Measurements from ENCODE around the gene KYNU.
"Not testable (repeated sequence)": the region's sequence is repeated elsewhere in the genome, so short reads cannot be mapped to it uniquely, and the experiment has no call there.

The KYNU gene

DNA sequence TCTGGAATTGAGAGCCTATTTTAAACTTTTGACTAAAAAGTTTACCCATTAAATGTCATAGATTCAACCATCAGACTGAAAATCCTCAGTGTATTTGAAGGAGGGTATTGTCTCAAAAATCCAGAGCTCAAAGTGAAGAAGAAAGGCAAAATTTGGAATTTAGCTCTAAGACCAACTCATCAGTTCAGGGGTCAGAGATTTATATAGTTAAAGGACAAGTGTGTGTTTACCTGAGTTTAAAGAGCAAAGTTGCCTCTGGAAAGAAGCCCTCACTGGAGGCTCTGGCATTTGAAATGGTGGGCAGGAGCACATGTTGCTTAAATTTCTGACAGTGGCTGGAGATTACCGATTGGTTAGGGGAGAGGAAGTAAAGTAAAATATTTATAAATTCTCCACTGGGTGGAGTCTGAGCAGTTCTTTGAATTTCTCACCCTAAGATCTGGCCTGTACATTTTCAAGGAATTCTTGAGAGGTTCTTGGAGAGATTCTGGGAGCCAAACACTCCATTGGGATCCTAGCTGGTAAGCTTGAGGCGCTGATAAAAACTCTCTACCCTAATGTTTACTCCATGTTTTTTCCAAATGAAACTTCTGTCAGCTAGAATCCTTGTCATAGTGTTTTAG is at the start of gene KYNU:
Gene KYNU (plus strand): TSS at position 449 of the 623 bp plus-strand sequence. CDS start 7,704 bp downstream, outside the sequence.
- no peak for DNase-seq (ENCODE audit: low read depth)

GRCh38 chr2:142834021-142834420 is 43.4 kb upstream of the KYNU start:
- DNase-seq (ENCODE audit: low read depth), result no peak

- DNase-seq (ENCODE audit: low read depth), result no peak
Observed at GRCh38 chr2:142840436-142840835, 37.0 kb upstream of the KYNU start.

DNA sequence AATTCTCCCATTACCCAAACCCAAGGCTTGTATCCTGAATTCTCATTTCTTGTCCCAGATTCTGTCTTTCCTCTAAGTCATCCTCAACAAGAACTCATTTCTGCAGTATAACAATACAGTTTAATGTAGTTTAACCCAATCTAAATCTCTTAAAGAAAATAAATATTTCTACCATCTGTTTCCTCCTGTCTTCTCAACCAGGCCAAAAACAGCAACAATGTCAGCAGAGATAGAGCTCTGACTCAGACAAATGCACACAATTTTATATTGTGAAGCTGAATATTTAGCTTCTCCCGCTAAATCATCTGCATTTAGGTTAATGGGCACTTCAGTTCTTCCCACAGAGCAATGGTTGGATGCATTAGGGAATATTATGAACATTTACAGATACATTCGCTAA is 35.7 kb upstream of the KYNU start:
- no peak for DNase-seq (ENCODE audit: low read depth)

DNA sequence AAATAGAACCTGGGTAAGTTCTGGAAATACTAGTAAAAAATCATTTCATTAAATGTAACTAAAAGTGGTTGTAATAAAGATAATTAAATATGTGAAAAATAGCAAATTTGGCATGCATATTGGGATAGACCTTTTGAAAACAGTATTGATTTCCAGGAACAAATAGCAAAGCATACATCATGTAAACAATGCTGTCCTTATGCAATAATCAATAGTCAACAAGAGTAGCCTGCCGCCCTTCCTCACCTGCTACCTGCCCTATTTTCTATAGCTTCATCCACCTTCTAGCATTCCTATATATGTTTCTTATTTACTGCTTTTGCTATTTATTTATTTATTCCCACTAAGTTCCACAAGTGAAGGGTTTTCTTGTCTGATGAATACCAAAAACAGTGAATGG is 35.1 kb upstream of the KYNU start:
- no peak for DNase-seq (ENCODE audit: low read depth)

DNA sequence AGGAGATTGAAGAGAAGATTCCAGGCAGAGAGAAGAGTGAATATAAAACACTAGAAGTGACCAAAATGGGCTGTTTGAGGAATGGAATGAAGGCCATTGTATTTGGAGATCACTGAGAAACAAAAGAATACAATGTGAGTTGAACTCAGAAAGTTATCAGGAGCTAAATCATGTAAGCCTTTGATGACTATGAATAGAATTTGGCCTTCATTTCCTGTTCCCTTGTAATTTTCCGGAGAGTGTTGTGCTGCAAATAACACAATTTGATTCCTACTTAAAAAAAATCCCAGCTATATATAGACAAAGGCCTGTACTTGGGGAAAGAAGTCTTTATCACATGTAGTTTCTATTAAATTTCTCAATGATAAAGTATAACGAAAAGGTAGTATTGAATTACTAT is 33.7 kb upstream of the KYNU start:
- DNase-seq (ENCODE audit: low read depth), result no peak

DNA sequence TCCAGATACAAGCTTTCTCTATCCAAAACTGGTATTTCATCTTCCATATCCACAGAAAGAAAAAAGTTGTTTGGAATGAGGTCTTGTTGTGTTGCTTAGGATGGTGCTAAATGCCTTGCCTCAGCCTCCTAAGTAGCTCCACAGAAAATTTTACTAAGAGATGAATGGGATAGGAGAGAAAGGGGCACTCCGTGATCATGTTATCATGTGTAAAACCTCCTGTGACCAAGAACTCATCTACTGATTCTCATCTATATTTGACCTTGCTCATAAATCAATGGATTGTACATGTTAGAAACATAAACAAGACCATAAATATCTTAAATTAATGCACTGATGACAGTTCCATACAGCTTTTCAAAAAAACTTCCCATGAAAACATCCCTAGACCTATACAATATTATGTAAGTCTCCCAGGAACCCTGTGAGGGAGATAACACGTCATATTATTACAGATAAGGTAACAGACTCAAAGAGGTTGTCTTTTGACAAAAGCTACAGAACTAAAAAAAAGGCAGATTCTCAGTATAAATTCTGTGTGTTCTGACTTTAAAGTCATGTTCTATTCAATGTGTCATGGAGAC is 29.3 kb upstream of the KYNU start:
- DNase-seq (ENCODE audit: low read depth), result no peak

DNA sequence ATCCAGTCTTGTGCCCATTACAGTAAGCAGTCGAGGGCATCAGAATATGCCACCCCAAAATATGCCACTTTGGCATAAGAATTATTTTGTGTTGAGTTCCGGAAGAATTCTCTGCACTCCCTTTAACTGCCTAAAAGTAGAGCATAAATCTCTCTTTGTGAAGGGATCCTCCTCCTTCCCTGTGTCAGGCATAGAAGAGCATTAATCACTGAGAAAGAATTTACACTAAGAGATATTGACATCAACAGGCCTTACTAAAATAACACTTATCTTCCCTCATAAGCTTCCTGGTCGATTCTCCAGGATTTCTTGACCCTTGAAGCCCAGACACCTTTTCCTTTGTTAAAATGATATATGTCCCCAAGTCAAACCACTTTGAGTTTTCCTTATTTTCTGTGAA is 27.6 kb upstream of the KYNU start:
- no peak for DNase-seq (ENCODE audit: low read depth)

DNA sequence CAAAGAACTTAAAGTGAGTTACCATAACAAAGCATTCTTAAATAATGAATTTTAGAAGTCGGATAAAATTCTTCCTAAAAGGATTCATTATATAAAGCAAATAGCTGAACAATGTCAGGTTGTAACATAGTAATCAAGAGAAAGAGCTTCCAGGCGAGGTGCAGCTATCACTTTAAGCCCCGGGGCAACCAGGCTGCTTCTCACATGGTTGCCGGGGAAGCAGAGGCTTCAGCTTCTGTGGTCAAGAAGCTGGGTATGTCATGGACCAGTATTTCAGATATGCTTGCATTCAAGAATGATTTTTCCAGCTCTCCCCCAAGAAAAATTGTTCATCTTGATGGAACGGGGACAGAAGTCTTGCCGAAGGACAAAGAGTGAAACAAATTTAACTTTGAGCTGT is 23.6 kb upstream of the KYNU start:
- no peak for DNase-seq (ENCODE audit: low read depth)

DNA sequence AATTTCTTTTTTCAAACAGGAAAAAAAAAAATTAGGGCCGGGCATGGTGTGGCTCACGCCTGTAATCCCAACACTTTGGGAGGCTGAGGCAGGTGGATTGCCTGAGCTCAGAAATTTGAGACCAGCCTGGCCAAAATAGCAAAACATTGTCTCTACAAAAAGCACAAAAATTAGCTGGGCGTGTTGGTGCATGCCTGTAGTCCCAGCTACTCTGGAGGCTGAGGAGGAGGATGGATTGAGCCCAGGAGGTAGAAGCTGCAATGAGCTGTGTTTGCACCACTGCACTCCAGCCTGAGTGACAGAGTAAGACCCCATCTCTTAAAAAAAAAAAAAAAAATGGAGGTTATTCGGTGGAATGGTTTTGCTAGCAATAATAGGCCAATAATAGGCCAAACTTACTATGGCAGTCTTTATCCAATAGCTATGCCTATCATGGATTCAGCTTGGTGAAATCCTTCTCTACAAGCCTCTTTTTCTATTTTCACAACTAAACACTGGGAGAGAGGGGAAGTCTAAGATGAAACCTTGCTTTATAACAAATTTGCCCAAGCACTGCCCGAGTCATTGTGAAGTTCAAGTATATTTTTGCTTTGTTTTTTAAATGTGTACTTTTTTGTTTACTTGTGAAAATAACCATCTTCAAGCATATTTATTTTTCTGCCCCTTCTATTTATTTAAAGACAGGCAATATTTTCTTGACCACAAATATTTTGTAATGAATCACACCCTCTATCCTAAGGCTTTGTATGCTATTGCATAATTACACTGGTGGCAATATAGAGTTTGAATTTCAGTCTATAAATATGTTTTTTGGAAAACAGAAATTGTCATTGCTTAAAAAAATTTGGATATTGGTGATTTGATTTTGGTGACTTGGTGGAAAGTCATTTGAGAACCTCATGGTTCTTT is 20.0 kb upstream of the KYNU start:
- DNase-seq (ENCODE audit: low read depth), result no peak

- no peak for DNase-seq (ENCODE audit: low read depth)
Observed at GRCh38 chr2:142858961-142859360, 18.5 kb upstream of the KYNU start.

DNA sequence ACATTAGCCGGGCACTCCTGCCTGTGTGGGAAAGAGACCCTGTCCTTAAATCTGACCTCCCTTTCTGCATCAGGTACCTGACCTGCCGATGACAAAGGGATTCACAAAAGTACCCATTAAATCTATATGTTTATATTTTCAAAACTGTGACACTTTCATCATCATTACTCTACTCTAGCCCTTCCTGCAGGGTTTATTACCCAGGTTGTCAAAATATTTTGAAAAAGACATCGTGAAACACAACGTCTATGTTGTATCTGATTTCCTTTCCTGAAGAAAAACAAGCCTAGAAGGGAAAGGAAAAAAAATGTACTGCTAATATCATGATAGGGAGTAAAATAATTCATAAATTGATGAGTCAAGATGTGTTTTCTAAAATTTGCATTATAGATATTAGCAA is 15.2 kb upstream of the KYNU start:
- DNase-seq (ENCODE audit: low read depth), result no peak

DNA sequence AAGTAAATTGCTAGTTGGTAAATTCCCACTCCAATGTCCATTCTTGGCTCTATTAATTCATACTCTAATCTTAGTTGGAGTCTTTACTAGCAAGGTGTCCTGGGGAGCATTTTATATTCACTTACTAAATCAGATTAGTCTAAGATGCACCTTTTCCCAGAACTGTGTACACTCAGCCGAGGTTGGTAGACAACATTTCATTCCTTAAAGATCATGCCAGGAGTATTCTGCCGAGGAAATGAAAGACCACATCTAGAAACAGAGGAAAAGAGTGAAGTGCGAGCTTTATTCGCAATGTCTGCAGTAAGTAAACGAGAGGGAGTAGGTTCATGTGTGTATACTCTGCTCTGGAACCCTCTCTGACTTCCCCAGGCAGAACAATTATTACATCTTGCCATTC is 14.6 kb upstream of the KYNU start:
- no peak for DNase-seq (ENCODE audit: low read depth)

DNA sequence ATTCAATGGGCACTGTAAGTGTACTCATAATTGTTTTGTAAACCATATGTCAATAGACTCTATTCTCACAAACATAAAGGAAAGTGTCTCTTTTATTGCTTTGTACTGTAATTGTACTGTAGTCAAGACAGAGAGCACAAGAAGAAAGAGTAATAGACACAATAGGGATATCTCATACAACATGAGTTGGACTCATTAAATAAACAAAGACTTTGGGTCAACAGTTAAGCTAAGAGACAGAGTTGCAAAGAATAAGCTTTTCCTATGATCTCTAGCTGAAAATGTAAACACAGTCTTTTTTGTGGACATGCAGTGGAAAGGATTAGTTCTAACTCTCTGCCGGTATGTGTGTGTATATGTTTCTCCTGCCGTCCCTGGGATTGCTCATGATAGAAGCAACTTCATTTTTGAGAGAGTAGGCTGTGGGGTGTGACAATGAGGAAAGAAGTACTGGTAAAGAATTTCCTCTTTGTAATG is 13.9 kb upstream of the KYNU start:
- DNase-seq (ENCODE audit: low read depth), result no peak

GRCh38 chr2:142864605-142865004 is 12.9 kb upstream of the KYNU start:
- DNase-seq (ENCODE audit: low read depth), result not testable (repeated sequence)

- DNase-seq (ENCODE audit: low read depth), result no peak
Observed at GRCh38 chr2:142865924-142866323, 11.5 kb upstream of the KYNU start.

DNA sequence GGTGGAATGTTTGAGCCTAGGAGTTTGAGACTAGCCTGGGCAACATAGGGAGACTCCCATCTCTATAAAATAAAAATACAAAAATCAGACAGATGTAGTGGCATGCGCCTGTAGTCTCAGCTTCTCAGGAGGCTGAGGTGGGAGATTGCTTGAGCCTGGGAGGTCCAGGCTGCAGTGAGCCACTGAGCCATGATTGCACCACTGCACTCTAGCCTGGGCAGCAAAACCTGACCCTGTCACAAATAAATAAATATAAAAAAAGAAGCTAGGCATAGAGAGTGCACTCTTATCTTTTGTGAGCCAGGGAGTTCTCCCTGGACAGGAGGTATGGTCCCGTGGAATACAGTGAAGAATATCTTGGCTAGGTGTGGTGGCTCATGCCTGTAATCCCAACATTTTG is 11.0 kb upstream of the KYNU start:
- no peak for DNase-seq (ENCODE audit: low read depth)

DNA sequence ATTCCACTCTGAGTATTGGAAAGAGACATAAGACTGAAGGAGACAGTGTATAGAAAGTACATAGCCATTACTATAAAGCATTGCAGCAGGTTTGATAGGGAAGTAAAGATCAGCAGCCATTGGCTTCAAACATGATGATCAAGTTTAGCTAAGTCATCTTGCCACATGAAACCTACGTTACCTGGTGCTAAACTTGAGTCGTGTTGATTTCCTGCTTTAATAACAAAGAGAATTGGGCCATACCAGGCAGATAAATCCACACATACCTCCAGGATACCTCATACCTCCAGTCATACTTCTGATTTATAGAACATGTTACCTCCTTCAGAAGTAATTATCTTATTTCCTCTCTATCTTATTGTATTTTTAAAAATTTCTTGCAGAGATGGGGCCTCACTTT is 10.3 kb upstream of the KYNU start:
- no peak for DNase-seq (ENCODE audit: low read depth)

DNA sequence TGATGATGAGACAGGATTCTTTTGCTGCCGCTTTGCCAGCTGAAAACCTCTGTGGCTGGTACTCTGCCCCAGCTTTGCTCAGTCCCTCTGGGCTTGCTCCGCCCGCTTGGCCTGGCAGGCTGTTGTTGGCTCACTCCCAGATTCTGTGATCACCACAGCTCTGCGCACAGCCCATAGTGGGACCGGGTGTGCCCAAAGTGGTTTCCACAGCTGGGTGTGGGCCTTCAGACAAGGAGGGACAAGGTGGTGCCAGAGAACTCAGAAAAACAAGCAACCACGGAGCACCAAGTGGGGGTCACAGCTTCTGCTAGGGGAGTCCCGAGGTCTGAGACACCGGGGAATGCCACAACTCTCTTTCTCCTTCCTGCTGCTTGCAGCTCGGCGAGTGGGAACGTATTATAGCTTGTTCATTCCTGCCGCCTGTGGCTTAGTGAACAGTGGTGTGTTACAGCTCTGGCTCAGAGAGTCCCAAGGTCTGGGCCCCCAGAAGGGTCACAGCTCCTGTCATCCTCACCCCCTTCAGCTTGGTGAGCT is 9.2 kb upstream of the KYNU start:
- DNase-seq (ENCODE audit: low read depth), result no peak

GRCh38 chr2:142869065-142869460 is 8.4 kb upstream of the KYNU start:
- not testable (repeated sequence) for DNase-seq (ENCODE audit: low read depth)

GRCh38 chr2:142869461-142870106 is 7.9 kb upstream of the KYNU start:
- no peak for DNase-seq (ENCODE audit: low read depth)

DNA sequence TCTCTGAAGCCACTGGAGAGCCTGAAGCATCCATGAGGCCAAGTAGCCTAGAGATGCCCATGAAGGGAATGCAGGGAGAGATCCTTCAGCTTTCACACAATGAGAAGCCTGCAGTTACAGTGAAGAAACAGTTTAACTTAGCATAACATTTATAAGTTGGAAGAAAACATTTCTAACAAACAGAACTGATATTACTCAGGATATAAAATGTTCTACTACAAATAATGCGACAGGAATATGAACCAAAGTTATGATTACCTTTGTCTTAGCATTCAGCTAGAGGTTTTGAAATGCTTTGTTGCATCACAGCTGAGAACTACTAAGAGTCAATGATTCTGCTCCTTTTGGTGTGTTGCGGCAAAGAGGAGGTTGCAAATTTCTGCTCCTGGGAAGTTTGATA is 6.9 kb upstream of the KYNU start:
- DNase-seq (ENCODE audit: low read depth), result no peak

Data from activated T-cell treated with anti-CD3 and anti-CD28 coated beads for 24 hours (primary cell).